GM06990 (cell line): ENCODE results near the gene VAPA.

Experiments used
- DNase-seq: peaks from one replicate; pipeline ENCODE4 v3.0.0-alpha.2; 2011; ENCODE audit not compliant: insufficient read length; ENCODE audit errors: extremely low read depth
- H3K27me3 ChIP-seq: replicated peaks from 2 replicates; pipeline ENCODE4 v1.6.0; 2011; ENCODE audit warnings: low read length; ENCODE audit not compliant: control insufficient read depth, insufficient read depth
- H3K36me3 ChIP-seq: 2 replicates; pipeline ENCODE4 v1.5.1; 2011; ENCODE audit warnings: low read length; ENCODE audit not compliant: control insufficient read depth, insufficient read depth
- H3K4me3 ChIP-seq: replicated peaks from 2 replicates; pipeline ENCODE4 v1.5.1; 2011; ENCODE audit warnings: low read depth, mild to moderate bottlenecking, control low read depth, low read length
- CTCF ChIP-seq: IDR thresholded peaks from 2 replicates; pipeline ENCODE4 v1.5.1; 2011; ENCODE audit warnings: low read length, control low read depth, mild to moderate bottlenecking, inconsistent platforms; ENCODE audit not compliant: insufficient read depth, poor library complexity, severe bottlenecking

Gene VAPA

DNA sequence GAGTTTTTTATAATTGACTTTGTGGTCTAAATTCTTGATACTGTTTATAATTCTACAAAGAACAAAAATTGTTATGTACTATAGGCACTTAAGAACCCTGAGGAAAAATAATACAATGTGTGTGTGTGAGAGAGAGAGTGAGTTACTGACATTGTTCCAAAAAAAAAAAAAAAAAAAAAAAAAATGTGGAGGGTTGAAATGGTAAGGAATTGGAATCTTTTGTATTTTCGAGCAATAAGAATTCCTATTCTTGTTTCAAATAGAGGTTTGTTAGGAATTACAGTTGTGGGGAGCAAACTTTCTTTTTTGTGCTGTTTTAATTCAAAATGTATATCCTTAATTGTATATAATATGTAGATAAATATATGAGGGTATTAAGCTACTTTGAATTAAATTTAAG lies 45.7 kb downstream of the VAPA start:
- Histone ChIP-seq H3K4me3 (no peak overlapping the region), H3K27me3 (no peaks in the 10 kb centered on the region), H3K36me3 (no peaks in the 10 kb centered on the region)
- no peak for TF ChIP-seq CTCF
- no peak for DNase-seq

GRCh38 chr18:9960258-9960904 lies 46.6 kb downstream of the VAPA start:
- Histone ChIP-seq H3K27me3 (no peaks in the 10 kb centered on the region), H3K4me3 (no peak overlapping the region), H3K36me3 (no peaks in the 10 kb centered on the region)
- TF ChIP-seq CTCF: no peak
- no peak for DNase-seq

GRCh38 chr18:9961041-9961440 lies 47.2 kb downstream of the VAPA start:
- H3K36me3 ChIP-seq: no peaks in the 10 kb centered on the region
- TF ChIP-seq CTCF: no peak
- no peak for DNase-seq
- H3K4me3 ChIP-seq: no peak overlapping the region
- no peaks in the 10 kb centered on the region for H3K27me3 ChIP-seq

DNA sequence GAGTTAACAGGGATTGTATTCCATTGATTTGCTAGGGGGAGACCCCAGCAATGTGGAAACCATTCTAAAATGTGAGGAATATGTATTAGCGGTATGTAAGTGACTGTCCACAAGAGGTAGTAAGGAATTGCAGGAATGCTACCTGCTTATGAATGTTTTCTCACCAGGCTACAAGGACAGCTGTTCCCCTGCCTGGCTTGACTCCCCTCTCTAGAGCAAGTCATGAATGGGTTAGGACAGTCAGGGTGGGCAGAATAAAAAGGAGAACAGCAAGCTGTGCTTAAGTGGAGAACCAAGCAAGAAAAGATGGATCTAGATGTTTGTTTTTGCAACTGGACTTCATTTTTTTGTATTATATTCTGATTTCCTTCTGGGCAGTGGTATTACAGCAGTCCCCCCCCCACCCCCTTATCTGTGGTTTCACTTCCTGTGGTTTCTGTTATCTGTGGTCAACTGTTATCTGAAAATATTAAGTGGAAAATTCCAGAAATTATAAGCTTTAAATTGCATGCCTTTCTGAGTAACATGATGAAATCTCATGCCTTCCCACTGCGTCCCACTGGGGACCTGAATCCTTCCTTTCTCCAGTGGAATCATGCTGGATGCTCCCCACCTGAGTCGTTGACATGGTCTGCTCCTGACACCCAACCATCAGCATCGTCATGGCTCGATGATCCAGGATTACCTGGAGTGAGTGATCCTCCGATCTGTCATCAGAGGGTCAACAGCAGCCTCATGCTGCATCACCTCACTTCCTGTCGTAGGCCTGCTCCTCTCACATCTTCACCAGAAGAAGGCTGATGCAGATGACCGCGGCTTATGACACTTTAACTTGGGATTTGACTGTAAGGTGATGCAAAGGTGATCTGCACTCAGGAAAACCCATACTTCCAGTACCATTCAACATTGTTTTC lies 52.2 kb downstream of the VAPA start:
- no peak for DNase-seq
- Histone ChIP-seq H3K4me3 (no peak overlapping the region), H3K36me3 (no peaks in the 10 kb centered on the region), H3K27me3 (0 out of 2 replicates have a peak, but pooled peaks cover 2% of the 10 kb centered on the region)
- no peak for TF ChIP-seq CTCF

- Histone ChIP-seq H3K36me3 (no peaks in the 10 kb centered on the region), H3K27me3 (0 out of 2 replicates have a peak, but pooled peaks cover 2% of the 10 kb centered on the region), H3K4me3 (no peak overlapping the region)
- TF ChIP-seq CTCF: no peak
- no peak for DNase-seq
These were observed 54.4 kb downstream of the VAPA start for GRCh38 chr18:9968081-9968848.
